Neuronal stem cell (in vitro differentiated cells): ENCODE results near the gene REXO1.

Source experiments
- DNase-seq: peaks from one replicate; pipeline ENCODE4 v3.0.0-alpha.2; 2013; ENCODE audit warnings: low spot score
- H2AFZ ChIP-seq: one replicate; pipeline ENCODE4 v1.6.1; 2013; ENCODE audit warnings: mild to moderate bottlenecking, low read length, inconsistent platforms
- H2AK5ac ChIP-seq: 2 replicates; pipeline ENCODE4 v1.6.1; 2013; ENCODE audit warnings: low read depth, mild to moderate bottlenecking, inconsistent platforms, low read length, moderate library complexity, mixed read lengths
- H2BK120ac ChIP-seq: 2 replicates; pipeline ENCODE4 v1.6.1; 2013; ENCODE audit warnings: low read depth, mild to moderate bottlenecking, inconsistent platforms, low read length, moderate library complexity, mixed read lengths
- H2BK12ac ChIP-seq: one replicate; pipeline ENCODE4 v1.6.1; 2013; ENCODE audit warnings: low read length, inconsistent platforms
- H2BK15ac ChIP-seq: 2 replicates; pipeline ENCODE4 v1.6.1; 2013; ENCODE audit warnings: mild to moderate bottlenecking, low read length, inconsistent platforms, mixed read lengths
- H2BK5ac ChIP-seq: one replicate; pipeline ENCODE4 v1.6.1; 2013; ENCODE audit warnings: inconsistent platforms, mild to moderate bottlenecking, low read length, moderate library complexity
- H3K14ac ChIP-seq: one replicate; pipeline ENCODE4 v1.6.1; 2013; ENCODE audit warnings: low read length, inconsistent platforms
- H3K18ac ChIP-seq: 2 replicates; pipeline ENCODE4 v1.6.1; 2013; ENCODE audit warnings: low read length, inconsistent platforms
- H3K23ac ChIP-seq: 2 replicates; pipeline ENCODE4 v1.6.1; 2013; ENCODE audit warnings: low read depth, mild to moderate bottlenecking, mixed read lengths, low read length, inconsistent platforms; ENCODE audit not compliant: poor library complexity
- H3K27ac ChIP-seq: replicated peaks from 3 replicates; pipeline ENCODE4 v1.5.1; 2013; ENCODE audit warnings: low read length, inconsistent platforms
- H3K27me3 ChIP-seq, 3 experiments: 2 replicates each; pipeline ENCODE4 v1.6.1; 2013; ENCODE audit warnings: low read length in 3 of 3, mild to moderate bottlenecking in 2 of 3, inconsistent platforms in 1 of 3, low read depth in 1 of 3, mixed read lengths in 1 of 3, moderate library complexity in 1 of 3; ENCODE audit not compliant: control insufficient read depth in 3 of 3, insufficient read depth in 3 of 3
- H3K36me3 ChIP-seq, 2 donors: replicated peaks in 1 of 2; 2 replicates each; pipeline ENCODE4 v1.6.1; 2013; ENCODE audit warnings: low read length in 2 of 2; ENCODE audit not compliant: control insufficient read depth in 2 of 2, insufficient read depth in 2 of 2
- H3K4ac ChIP-seq: 2 replicates; pipeline ENCODE4 v1.6.1; 2013; ENCODE audit warnings: inconsistent platforms, mild to moderate bottlenecking, low read length, moderate library complexity
- H3K4me1 ChIP-seq, 2 donors: 1 replicate in 1 of 2; 2 replicates in 1 of 2; pipeline ENCODE4 v1.6.1; 2013; ENCODE audit warnings: low read length in 2 of 2, low read depth in 1 of 2; ENCODE audit not compliant: control insufficient read depth in 2 of 2, insufficient read depth in 1 of 2
- H3K4me2 ChIP-seq: one replicate; pipeline ENCODE4 v1.6.1; 2013; ENCODE audit warnings: mild to moderate bottlenecking, low read length, inconsistent platforms; ENCODE audit not compliant: insufficient read depth, poor library complexity, severe bottlenecking
- H3K4me3 ChIP-seq, 2 donors: 2 replicates each; pipeline ENCODE4 v1.5.1; 2013; ENCODE audit warnings: low read length in 2 of 2, mild to moderate bottlenecking in 2 of 2, inconsistent platforms in 1 of 2, moderate library complexity in 1 of 2
- H3K79me1 ChIP-seq: one replicate; pipeline ENCODE4 v1.6.1; 2013; ENCODE audit warnings: low read depth, mild to moderate bottlenecking, inconsistent platforms, low read length, moderate library complexity
- H3K9ac ChIP-seq: one replicate; pipeline ENCODE4 v1.6.1; 2013; ENCODE audit warnings: mild to moderate bottlenecking, low read depth, low read length, inconsistent platforms; ENCODE audit not compliant: poor library complexity
- H3K9me3 ChIP-seq, 2 donors: replicated peaks in 1 of 2; 2 replicates each; pipeline versions ENCODE3 to v1.6.1; 2013; ENCODE audit warnings: low read length in 2 of 2, mild to moderate bottlenecking in 2 of 2, inconsistent platforms in 1 of 2, low read depth in 1 of 2, mixed read lengths in 1 of 2, moderate library complexity in 1 of 2; ENCODE audit not compliant: control insufficient read depth in 2 of 2, insufficient read depth in 1 of 2
- H4K8ac ChIP-seq: one replicate; pipeline ENCODE4 v1.6.1; 2013; ENCODE audit warnings: low read depth, mild to moderate bottlenecking, inconsistent platforms, low read length, moderate library complexity
- H4K91ac ChIP-seq: one replicate; pipeline ENCODE4 v1.6.1; 2013; ENCODE audit warnings: low read length, low read depth, mild to moderate bottlenecking, inconsistent platforms; ENCODE audit not compliant: poor library complexity
- WGBS, 2 donors: extraction: QIAGEN DNeasy Blood & Tissue Kit; methylation state at CpG; one replicate each; pipeline ENCODE4 v1.1.7; 2013; ENCODE audit warnings: missing lambda C conversion rate in 2 of 2, mixed read lengths in 1 of 2; ENCODE audit not compliant: insufficient read length in 2 of 2, insufficient replicate concordance in 1 of 2; ENCODE audit errors: extremely low coverage in 2 of 2; 5-methylcytosine and 5-hydroxymethylcytosine counted together

REXO1 gene

DNA sequence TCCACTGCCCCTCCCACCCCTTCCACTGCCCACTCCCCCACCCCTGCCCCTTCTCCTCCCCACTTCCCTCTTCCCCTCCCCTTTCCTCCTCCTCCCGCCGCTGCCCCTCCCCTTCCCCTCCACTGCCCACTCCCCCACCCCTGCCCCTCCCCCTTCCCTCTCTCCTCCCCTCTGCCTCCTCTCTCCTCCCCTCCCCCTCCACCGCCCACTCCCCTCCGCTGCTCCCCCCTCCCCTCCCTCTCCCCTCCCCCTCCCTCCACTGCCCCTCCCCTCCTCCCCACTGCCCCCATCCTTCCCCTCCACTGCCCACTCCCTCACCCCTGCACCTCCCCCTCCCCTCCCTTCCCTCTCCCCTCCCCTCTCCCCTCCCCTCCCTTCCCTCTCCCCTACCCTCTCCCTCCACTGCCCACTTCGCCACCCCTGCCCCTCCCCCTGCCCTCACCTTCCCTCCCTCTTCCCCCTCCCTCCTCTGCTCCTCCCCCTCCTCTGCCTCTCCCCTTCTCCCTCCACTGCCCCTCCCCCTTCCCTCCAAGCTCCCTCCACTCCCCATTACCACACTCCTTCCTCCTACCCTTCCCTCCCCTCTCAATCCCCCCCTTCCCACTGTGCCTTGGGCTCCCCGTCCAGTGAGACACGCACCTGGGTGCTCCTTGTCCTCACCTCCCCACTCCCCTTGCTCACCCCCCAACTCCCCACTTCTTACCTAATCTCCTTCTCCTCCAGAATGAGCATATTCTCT is 58.1 kb downstream of the REXO1 start:
- no peak overlapping the region for H2BK15ac ChIP-seq
- H3K4ac ChIP-seq = no peak overlapping the region
- H2BK12ac ChIP-seq = no peak overlapping the region
- H3K4me1 ChIP-seq = peaks cover 0 to 4% of the 10 kb centered on the region in 2 donors
- no peak overlapping the region for H3K27ac ChIP-seq
- H2AFZ ChIP-seq = no peak overlapping the region
- H3K4me3 ChIP-seq = peak overlapping the region in 1 of 2 donors; percentile 56
- H2AK5ac ChIP-seq = no peak overlapping the region
- H3K4me2 ChIP-seq = no peak overlapping the region
- H2BK120ac ChIP-seq = no peak overlapping the region
- no peak overlapping the region for H4K8ac ChIP-seq
- H3K27me3 ChIP-seq = peaks cover 4 to 26% (median 23%) of the 10 kb centered on the region in 3 experiments
- no peaks in the 10 kb centered on the region for H3K36me3 ChIP-seq
- H4K91ac ChIP-seq = no peak overlapping the region
- peaks cover 4% of the 10 kb centered on the region for H3K79me1 ChIP-seq
- no peak overlapping the region for H2BK5ac ChIP-seq
- H3K18ac ChIP-seq = no peak overlapping the region
- no peak overlapping the region for H3K14ac ChIP-seq
- DNase-seq = no peak
- WGBS, 2 donors = no CpG with 5 or more reads among the region's 7 CpGs
- H3K9me3 ChIP-seq = peaks cover 0 to 3% of the 10 kb centered on the region in 2 donors
- no peak overlapping the region for H3K9ac ChIP-seq
- no peak overlapping the region for H3K23ac ChIP-seq

DNA sequence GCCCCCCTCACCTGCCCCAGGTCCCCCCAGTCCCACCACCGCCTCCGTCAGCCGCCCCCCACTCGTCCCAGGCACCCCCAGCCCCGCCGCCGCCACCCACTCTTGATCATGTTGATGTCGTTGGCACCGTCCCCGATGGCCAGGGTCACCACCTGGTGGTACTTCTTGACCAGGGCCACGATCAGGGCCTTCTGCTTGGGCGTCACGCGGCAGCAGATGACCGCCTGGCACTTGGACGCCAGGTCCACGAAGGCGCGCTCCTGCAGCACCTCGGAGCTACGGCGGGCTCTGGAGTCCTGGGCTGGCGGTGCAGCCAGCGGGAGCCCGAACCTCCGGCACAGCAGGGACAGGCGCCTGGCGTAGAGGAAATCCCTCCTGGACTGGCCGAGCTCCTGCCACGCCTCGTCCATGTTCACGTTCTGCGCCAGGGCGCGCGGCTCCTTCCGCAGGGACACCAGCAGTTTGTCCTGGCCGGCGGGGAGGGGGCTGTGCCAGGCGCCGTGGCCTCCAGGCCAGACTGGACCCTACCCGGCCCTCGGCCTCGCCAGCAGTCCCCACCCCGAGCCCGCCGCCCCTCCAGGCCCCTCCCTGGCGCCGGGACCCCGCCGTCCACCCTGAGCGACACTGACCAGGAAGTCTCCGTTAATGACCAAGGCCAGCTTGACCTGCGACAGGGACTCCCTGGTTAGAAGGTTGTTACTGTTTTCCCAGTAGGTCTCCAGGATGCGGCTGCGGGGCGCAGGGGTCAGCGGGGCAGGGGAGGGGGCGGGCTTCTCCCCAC is 58.8 kb downstream of the REXO1 start:
- Histone ChIP-seq H4K91ac (no peak overlapping the region), H2AFZ (peak overlapping the region; percentile 80), H3K14ac (peak overlapping the region; percentile 94), H3K79me1 (peaks cover 4% of the 10 kb centered on the region), H2BK120ac (no peak overlapping the region), H3K23ac (peak overlapping the region; percentile 65), H3K36me3 (no peaks in the 10 kb centered on the region), H2BK15ac (no peak overlapping the region), H3K4me1 (peaks cover 0 to 4% of the 10 kb centered on the region in 2 donors), H2BK12ac (peak overlapping the region; percentile 90), H3K9ac (no peak overlapping the region), H3K4ac (peak overlapping the region; percentile 37), H4K8ac (no peak overlapping the region), H3K4me2 (peak overlapping the region; percentile 45), H3K9me3 (peaks cover 0 to 3% of the 10 kb centered on the region in 2 donors), H2AK5ac (peak overlapping the region; percentile 75), H3K4me3 (no peak overlapping the region), H2BK5ac (peak overlapping the region; percentile 53), H3K18ac (peak overlapping the region; percentile 83), H3K27ac (no peak overlapping the region), H3K27me3 (peaks cover 4 to 30% (median 23%) of the 10 kb centered on the region in 3 experiments)
- no CpG with 5 or more reads among the region's 59 CpGs for WGBS, 2 donors
- no peak for DNase-seq

DNA sequence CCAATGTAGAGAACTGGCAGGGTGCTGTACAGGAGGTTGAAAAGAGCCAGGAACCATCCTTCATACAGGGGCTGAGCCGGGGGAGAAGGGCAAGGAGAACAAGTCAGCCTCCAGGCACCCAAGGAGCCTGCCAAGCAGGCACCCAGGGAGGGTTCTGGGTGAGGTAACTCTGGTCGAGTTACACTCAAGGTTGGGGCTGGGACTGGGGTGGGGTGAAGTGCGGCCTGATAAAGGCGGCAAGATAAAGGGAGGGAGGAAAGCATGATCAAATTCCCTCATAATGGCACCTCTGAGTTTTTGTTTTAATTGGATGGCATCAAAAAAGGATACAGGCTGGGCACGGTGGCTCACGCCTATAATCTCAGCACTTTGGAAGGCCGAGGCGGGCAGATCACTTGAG is 61.2 kb downstream of the REXO1 start:
- H3K4me2 ChIP-seq = no peak overlapping the region
- no peak overlapping the region for H2BK12ac ChIP-seq
- H3K27me3 ChIP-seq = peaks cover 4 to 30% (median 25%) of the 10 kb centered on the region in 3 experiments
- no peaks in the 10 kb centered on the region for H3K36me3 ChIP-seq
- H4K8ac ChIP-seq = no peak overlapping the region
- H2AK5ac ChIP-seq = peak overlapping the region; percentile 70
- H3K4me1 ChIP-seq = peaks cover 0 to 4% of the 10 kb centered on the region in 2 donors
- H3K23ac ChIP-seq = no peak overlapping the region
- no peak overlapping the region for H2BK15ac ChIP-seq
- H3K9me3 ChIP-seq = peaks cover 9 to 14% of the 10 kb centered on the region in 2 donors
- H3K4me3 ChIP-seq = no peak overlapping the region
- no CpG with 5 or more reads among the region's 8 CpGs for WGBS, 2 donors
- no peak overlapping the region for H2BK120ac ChIP-seq
- no peak overlapping the region for H3K27ac ChIP-seq
- no peak overlapping the region for H3K18ac ChIP-seq
- DNase-seq = no peak
- H3K9ac ChIP-seq = no peak overlapping the region
- no peak overlapping the region for H3K14ac ChIP-seq
- H2AFZ ChIP-seq = no peak overlapping the region
- peaks cover 4% of the 10 kb centered on the region for H3K79me1 ChIP-seq
- H3K4ac ChIP-seq = no peak overlapping the region
- no peak overlapping the region for H2BK5ac ChIP-seq
- H4K91ac ChIP-seq = no peak overlapping the region

DNA sequence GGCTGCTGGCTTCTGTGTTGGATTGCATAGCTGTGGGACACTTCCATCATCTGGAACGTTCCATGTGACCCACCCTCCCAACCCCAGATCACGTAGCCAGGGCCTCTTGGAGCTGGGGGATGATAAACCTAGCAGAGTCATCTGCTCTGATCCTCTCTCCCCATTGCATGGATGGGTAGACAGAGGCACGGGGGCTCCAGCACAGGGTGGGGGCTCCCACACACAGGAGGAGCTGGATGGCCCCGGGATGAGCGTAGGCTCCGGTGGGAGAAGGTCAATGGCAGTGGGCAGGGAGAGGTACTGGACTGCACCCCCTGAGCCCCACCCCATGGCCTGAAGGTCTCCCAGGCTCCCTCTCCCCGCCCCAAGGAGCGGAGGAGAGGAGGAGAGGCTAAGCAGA is 61.6 kb downstream of the REXO1 start:
- H2AK5ac ChIP-seq = peak overlapping the region; percentile 70
- no peak overlapping the region for H3K27ac ChIP-seq
- no peak overlapping the region for H4K8ac ChIP-seq
- H3K14ac ChIP-seq = no peak overlapping the region
- no peak overlapping the region for H3K4me3 ChIP-seq
- H3K9me3 ChIP-seq = peaks cover 13 to 18% of the 10 kb centered on the region in 2 donors
- no peak overlapping the region for H2AFZ ChIP-seq
- peaks cover 4 to 30% (median 27%) of the 10 kb centered on the region in 3 experiments for H3K27me3 ChIP-seq
- no peaks in the 10 kb centered on the region for H3K36me3 ChIP-seq
- H3K23ac ChIP-seq = no peak overlapping the region
- no peak overlapping the region for H3K4me2 ChIP-seq
- no peak overlapping the region for H3K4ac ChIP-seq
- no peak overlapping the region for H2BK120ac ChIP-seq
- H3K9ac ChIP-seq = no peak overlapping the region
- H4K91ac ChIP-seq = no peak overlapping the region
- no peak overlapping the region for H2BK12ac ChIP-seq
- H2BK15ac ChIP-seq = no peak overlapping the region
- H3K4me1 ChIP-seq = peaks cover 0 to 4% of the 10 kb centered on the region in 2 donors
- no peak overlapping the region for H2BK5ac ChIP-seq
- peaks cover 4% of the 10 kb centered on the region for H3K79me1 ChIP-seq
- H3K18ac ChIP-seq = no peak overlapping the region
- no CpG with 5 or more reads among the region's 8 CpGs for WGBS, 2 donors
- no peak for DNase-seq
